GM23338 (cell line): ENCODE results near the gene TNFSF12. TPM values are rescaled to one million over a fixed set of nuclear protein-coding genes. Genes with fewer than 3 reads are reported as not detected.
A peak's percentile ranks its signal among the peaks of the same experiment; 100 is the strongest.

ENCODE experiments used
- ATAC-seq: fragments of 200-7000 bp; cut with Tn5 transposase; 3 replicates; pipeline ENCODE4 v1.9.1; 2020
- DNase-seq: peaks from one replicate; pipeline ENCODE4 v3.0.0-alpha.2; 2015; ENCODE audit warnings: low spot score
- H2AFZ ChIP-seq: fragments of 200-600 bp; sonication (generic); 2 replicates; pipeline ENCODE4 v1.8.0; 2016; ENCODE audit warnings: antibody characterized with exemption, mild to moderate bottlenecking, moderate library complexity
- H3F3A ChIP-seq: fragments of 200-600 bp; sonication (generic); replicated peaks from 2 replicates; pipeline ENCODE4 v1.8.0; 2017; ENCODE audit warnings: antibody characterized with exemption, mixed run types, low read depth
- H3K27ac ChIP-seq: fragments of 200-600 bp; sonication (generic); 2 replicates; pipeline ENCODE4 v1.6.1; 2016; ENCODE audit warnings: low read depth
- H3K27me3 ChIP-seq: fragments of 200-600 bp; sonication (generic); 2 replicates; pipeline ENCODE4 v1.8.0; 2016; ENCODE audit warnings: mild to moderate bottlenecking, mixed run types, moderate library complexity; ENCODE audit not compliant: insufficient read depth
- H3K36me3 ChIP-seq: fragments of 200-600 bp; sonication (generic); 2 replicates; pipeline ENCODE4 v1.8.0; 2016; ENCODE audit warnings: mild to moderate bottlenecking; ENCODE audit not compliant: insufficient read depth
- H3K4me1 ChIP-seq: fragments of 200-600 bp; sonication (generic); 2 replicates; pipeline ENCODE4 v1.8.0; 2016; ENCODE audit warnings: mild to moderate bottlenecking, moderate library complexity; ENCODE audit not compliant: insufficient read depth
- H3K4me2 ChIP-seq: fragments of 200-600 bp; sonication (generic); 2 replicates; pipeline ENCODE4 v1.7.1; 2017; ENCODE audit warnings: mixed run types
- H3K4me3 ChIP-seq: fragments of 200-600 bp; sonication (generic); 2 replicates; pipeline ENCODE4 v1.6.1; 2016; ENCODE audit warnings: mixed run types
- H3K79me2 ChIP-seq: fragments of 200-600 bp; sonication (generic); replicated peaks from 2 replicates; pipeline ENCODE4 v1.8.0; 2017; ENCODE audit warnings: mild to moderate bottlenecking; ENCODE audit not compliant: insufficient read depth
- H3K9me2 ChIP-seq: fragments of 200-600 bp; sonication (generic); 2 replicates; pipeline ENCODE4 v1.8.0; 2017; ENCODE audit not compliant: insufficient read depth
- H4K20me1 ChIP-seq: fragments of 200-600 bp; sonication (generic); replicated peaks from 2 replicates; pipeline ENCODE4 v1.8.0; 2017; ENCODE audit warnings: mild to moderate bottlenecking; ENCODE audit not compliant: insufficient read depth
- H3K27ac Mint-ChIP-seq: 2 replicates; pipeline ENCODE4 v1.8.0; 2020; ENCODE audit warnings: inconsistent platforms, mild to moderate bottlenecking, moderate library complexity, mixed read lengths
- H3K27me3 Mint-ChIP-seq: 3 replicates; pipeline ENCODE4 v1.8.0; 2022; ENCODE audit warnings: low read depth, mild to moderate bottlenecking, moderate library complexity, mixed read lengths, inconsistent platforms; ENCODE audit not compliant: insufficient read depth, poor library complexity
- H3K36me3 Mint-ChIP-seq: 3 replicates; pipeline ENCODE4 v1.8.0; 2021; ENCODE audit warnings: low read depth, mild to moderate bottlenecking, inconsistent platforms, moderate library complexity, mixed read lengths
- H3K4me1 Mint-ChIP-seq: 3 replicates; pipeline ENCODE4 v1.8.0; 2020; ENCODE audit warnings: mild to moderate bottlenecking, inconsistent platforms, mixed read lengths
- H3K4me3 Mint-ChIP-seq: 3 replicates; pipeline ENCODE4 v1.8.0; 2021; ENCODE audit warnings: moderate library complexity, mild to moderate bottlenecking, inconsistent platforms, mixed read lengths
- H3K9me3 Mint-ChIP-seq: 3 replicates; pipeline ENCODE4 v1.8.0; 2020; ENCODE audit warnings: moderate library complexity, mild to moderate bottlenecking, inconsistent platforms, mixed read lengths
- CREB1 ChIP-seq: fragments of 250-450 bp; sonication (Bioruptor Pico); IDR thresholded peaks from 2 replicates; pipeline ENCODE4 v1.5.0; 2020; ENCODE audit warnings: low read depth, mild to moderate bottlenecking, moderate library complexity
- CTCF ChIP-seq, 2 experiments: fragments of 200-600 bp in 1 of 2; sonication (generic) in 1 of 2; conservative IDR thresholded peaks; 2 replicates each; pipeline versions ENCODE4 v1.5.1 to v1.6.1; 2016 to 2017; ENCODE audit warnings: antibody characterized with exemption in 2 of 2, low read depth in 2 of 2, mild to moderate bottlenecking in 2 of 2, moderate library complexity in 1 of 2
- ETS1 ChIP-seq: IDR thresholded peaks from 2 replicates; pipeline ENCODE4 v1.6.1; 2016; ENCODE audit warnings: antibody characterized with exemption
- EZH2 ChIP-seq: fragments of 200-600 bp; sonication (generic); IDR thresholded peaks from one replicate; pipeline ENCODE4 v1.8.0; 2017; ENCODE audit warnings: antibody characterized with exemption, mild to moderate bottlenecking, low read depth; ENCODE audit not compliant: unreplicated experiment
- ZNF114 ChIP-seq: fragments of 250-450 bp; sonication (Bioruptor Pico); IDR thresholded peaks from 2 replicates; pipeline ENCODE4 v1.5.0; 2020; ENCODE audit warnings: mild to moderate bottlenecking, moderate library complexity
- ZNF462 ChIP-seq: fragments of 250-450 bp; sonication (Bioruptor Pico); IDR thresholded peaks from 2 replicates; pipeline ENCODE4 v1.5.0; 2020; ENCODE audit warnings: mild to moderate bottlenecking, moderate library complexity
- polyA plus RNA-seq: library from polyadenylated mRNA; unstranded; fragments of >200 nt; fragmentation: Nextera tagmentation; extraction: Ambion mirVana; gene quantifications from 2 replicates; pipeline ENCODE4 v1.2.1, GENCODE V29; 2016
- total RNA-seq: library from RNA; depleted of rRNA; stranded (reverse); fragments of >200 nt; shearing (Covaris generic); gene quantifications from 2 replicates; pipeline ENCODE4 v1.2.3, GENCODE V29; 2014

Gene TNFSF12
- total and polyA plus RNA-seq, 2 experiments from 2014 or later: 3.5 to 6.0 TPM

GRCh38 chr17:7553356-7553755 lies 4.5 kb downstream of the TNFSF12 start (continued):
- TF ChIP-seq ZNF462 (CRISPR knock-in tag) (no peak), ZNF114 (CRISPR knock-in tag) (no peak), EZH2 (no peak), ETS1 (no peak)

- Histone ChIP-seq H3K36me3 (no peaks in the 10 kb centered on the region), H4K20me1 (no peaks in the 10 kb centered on the region), H3K9me2 (no peaks in the 10 kb centered on the region), H3K4me2 (no peak overlapping the region), H3K4me3 (no peak overlapping the region), H3K27ac (no peak overlapping the region), H3F3A (peaks cover 16% of the 10 kb centered on the region), H3K27me3 (no peaks in the 10 kb centered on the region), H2AFZ (no peak overlapping the region; the same call in 1 of the 2 replicates), H3K4me1 (peaks cover 32% of the 10 kb centered on the region), H3K79me2 (no peaks in the 10 kb centered on the region)
- peak; percentile 11 for ATAC-seq
- peak overlapping the region; percentile 4; the same call in 2 of the 3 replicates for H3K4me3 Mint-ChIP-seq
- TF ChIP-seq CTCF (conservative IDR thresholded peaks at IDR 0.05; ENCODE audit: low read depth in 2 of 2) (peak; percentile 52 to 57), CREB1 (CRISPR knock-in tag) (no peak)
- peaks cover 21% of the 10 kb centered on the region for H3K27me3 Mint-ChIP-seq
- H3K36me3 Mint-ChIP-seq: no peaks in the 10 kb centered on the region
- H3K9me3 Mint-ChIP-seq: no peaks in the 10 kb centered on the region
- DNase-seq: peak; percentile 63
- peaks cover 45% of the 10 kb centered on the region for H3K4me1 Mint-ChIP-seq
- H3K27ac Mint-ChIP-seq: no peak overlapping the region
Measured at GRCh38 chr17:7555320-7555948, 6.6 kb downstream of the TNFSF12 start.
